Measurements from ENCODE around the gene FRAT1.
"Not testable (repeated sequence)": the region's sequence is repeated elsewhere in the genome, so short reads cannot be mapped to it uniquely, and the experiment has no call there.

The FRAT1 gene

GRCh38 chr10:97318772-97319651 is at the start of gene FRAT1:
TSS of gene FRAT1 (plus strand) at chr10:97319271. CDS start at chr10:97319454, 183 bp downstream.
- peak; percentile 88 to 89 for DNase-seq

GRCh38 chr10:97270523-97271154 is 48.4 kb upstream of the FRAT1 start:
- DNase-seq: no peak

GRCh38 chr10:97273700-97274099 is 45.4 kb upstream of the FRAT1 start:
- no peak for DNase-seq

- DNase-seq: no peak
These were observed 44.2 kb upstream of the FRAT1 start for GRCh38 chr10:97274828-97275227.

GRCh38 chr10:97277551-97277950 is 41.5 kb upstream of the FRAT1 start:
- DNase-seq: no peak

- no peak for DNase-seq
These were observed 40.5 kb upstream of the FRAT1 start for GRCh38 chr10:97278491-97278989.

GRCh38 chr10:97279121-97279815 is 39.8 kb upstream of the FRAT1 start:
- DNase-seq: no peak

GRCh38 chr10:97280783-97281182 is 38.3 kb upstream of the FRAT1 start:
- DNase-seq: no peak

GRCh38 chr10:97290076-97290475 is 29.0 kb upstream of the FRAT1 start:
- DNase-seq: not testable (repeated sequence)

GRCh38 chr10:97290576-97291356 is 28.3 kb upstream of the FRAT1 start:
- not testable (repeated sequence) for DNase-seq

- DNase-seq: no peak
These were observed 27.5 kb upstream of the FRAT1 start for GRCh38 chr10:97291357-97292096.

GRCh38 chr10:97292097-97292861 is 26.8 kb upstream of the FRAT1 start, which contains the start of gene ARHGAP19:
TSS of gene ARHGAP19 (minus strand) at chr10:97292637. CDS start at chr10:97292627, 10 bp downstream.
- DNase-seq: peak; percentile 92

GRCh38 chr10:97292862-97293198 is 26.2 kb upstream of the FRAT1 start:
- DNase-seq: no peak

GRCh38 chr10:97297556-97298222 is 21.4 kb upstream of the FRAT1 start:
- DNase-seq: no peak

- no peak for DNase-seq
These were observed 20.9 kb upstream of the FRAT1 start for GRCh38 chr10:97298223-97298571.

GRCh38 chr10:97300980-97301379 is 18.1 kb upstream of the FRAT1 start:
- no peak for DNase-seq

GRCh38 chr10:97302088-97302791 is 16.8 kb upstream of the FRAT1 start:
- no peak for DNase-seq

- no peak for DNase-seq
These were observed 11.6 kb upstream of the FRAT1 start for GRCh38 chr10:97307441-97307840.

GRCh38 chr10:97307866-97308780 is 10.9 kb upstream of the FRAT1 start:
- no peak for DNase-seq

All from activated CD4-positive, alpha-beta T cell treated with anti-CD3 and anti-CD28 coated beads for 4 hours (primary cell).